ENCODE data around the gene LPCAT3. TPM values are rescaled to one million over a fixed set of nuclear protein-coding genes. Genes with fewer than 3 reads are reported as not detected.

LPCAT3 gene
- total and polyA plus RNA-seq, 2 of the 13 experiments (the other 11 are each of a cell fraction or from before 2014, with no cell fraction given): 44.5 to 64.3 TPM

GRCh38 chr12:6975297-6976032 lies 42.8 kb downstream of the LPCAT3 start:
- no peaks in the 10 kb centered on the region; a peak in 1 of 5 replicates for H3K27me3 ChIP-seq (ENCODE audit: control insufficient read depth in 1 of 2, insufficient read depth in 2 of 2, low read length in 2 of 2)
- POLR2A ChIA-PET: interaction anchor here (0.6 to 2.2 kb wide), 5 partner anchors 29 to 133 kb away, joined by 3 to 10 read pairs (median 4); partner anchors contain the start of genes C12orf57, LPCAT3 and RNU7-1
- intact Hi-C loops (cut with micrococcal nuclease; ENCODE audit: unreplicated experiment) (no loop called here), in situ Hi-C loops (cut with HindIII; ENCODE audit: extremely low pct_ligation_motif_present, low pct_unique_long_range_greater_than_20kb) (no loop called here)
- no peak overlapping the region for H3K4me3 ChIP-seq (replicated peaks in 1 of 3; ENCODE audit: insufficient read depth in 1 of 3, low read depth in 2 of 3, low read length in 3 of 3)
- ATAC-seq (no peak), DNase-seq (ENCODE audit: low spot score) (no peak), FAIRE-seq (no peak)
- H3K36me3 ChIP-seq (replicated peaks in 1 of 2; ENCODE audit: control insufficient read depth in 1 of 2, insufficient read depth in 2 of 2, low read length in 2 of 2): peaks cover 14 to 42% of the 10 kb centered on the region in 2 experiments
- H3K79me2 ChIP-seq (ENCODE audit: insufficient read depth, low read length): peaks cover 24% of the 10 kb centered on the region
- H3K4me1 ChIP-seq (ENCODE audit: insufficient read depth, low read length): peaks cover 43% of the 10 kb centered on the region
- no peaks in the 10 kb centered on the region for H3K9me3 ChIP-seq (ENCODE audit: low read length)
- CTCF ChIA-PET (ENCODE audit: low intra/inter-chr PET ratio, low total read pairs): no interaction called here
- no peak overlapping the region for H2AFZ ChIP-seq (ENCODE audit: low read length)
- H4K20me1 ChIP-seq (ENCODE audit: insufficient read depth, low read length): no peaks in the 10 kb centered on the region
- H3K27ac ChIP-seq (ENCODE audit: extremely low read length, insufficient read depth, low read length): no peak overlapping the region
- no peak overlapping the region for H3K9ac ChIP-seq (ENCODE audit: insufficient read depth, low read depth, low read length)
- WGBS (ENCODE audit: low lambda C conversion rate): 100% methylated on average over 2 of the region's 2 CpGs
- no peak overlapping the region for H3K4me2 ChIP-seq (ENCODE audit: low read depth, low read length)
- BruUV-seq (replicated peaks): no TSS peak
- TF ChIP-seq JARID2 (CRISPR knock-in tag; IDR thresholded peaks at IDR 0.05; ENCODE audit: insufficient replicate concordance) (no peak), PHF8 (CRISPR knock-in tag; IDR thresholded peaks at IDR 0.05) (no peak), ZNF501 (CRISPR knock-in tag; IDR thresholded peaks at IDR 0.05) (no peak), SIN3A (IDR thresholded peaks at IDR 0.05; ENCODE audit: borderline replicate concordance, low read depth, low read length) (no peak), TBL1XR1 (IDR thresholded peaks at IDR 0.05; ENCODE audit: borderline replicate concordance, low read length, partially characterized antibody) (no peak), ZNF251 (CRISPR knock-in tag; IDR thresholded peaks at IDR 0.05) (no peak), POLR2AphosphoS5 (IDR thresholded peaks at IDR 0.05; ENCODE audit: low read depth, low read length) (peak; percentile 52; the same call in 1 of the 2 replicates), TGIF2 (CRISPR knock-in tag; IDR thresholded peaks at IDR 0.05) (no peak), ZNF614 (CRISPR knock-in tag; IDR thresholded peaks at IDR 0.05; ENCODE audit: borderline replicate concordance) (no peak), RBFOX2 (IDR thresholded peaks at IDR 0.05; ENCODE audit: low read depth, low read length) (0 out of 2 replicates have a peak, but pooled peaks have one; percentile 32), MBD4 (IDR thresholded peaks at IDR 0.05; ENCODE audit: borderline replicate concordance, low read length) (no peak), ZNF460 (CRISPR knock-in tag; IDR thresholded peaks at IDR 0.05; ENCODE audit: borderline replicate concordance) (no peak), HMGXB4 (CRISPR knock-in tag; IDR thresholded peaks at IDR 0.05; ENCODE audit: borderline replicate concordance in 1 of 2, low read depth in 1 of 2) (no peak), HINFP (CRISPR knock-in tag; IDR thresholded peaks at IDR 0.05; ENCODE audit: low read depth) (no peak), CBX5 (CRISPR knock-in tag; IDR thresholded peaks at IDR 0.05; ENCODE audit: borderline replicate concordance) (no peak), ZNF577 (CRISPR knock-in tag; IDR thresholded peaks at IDR 0.05; ENCODE audit: borderline replicate concordance, low read depth) (no peak), THAP11 (CRISPR knock-in tag; IDR thresholded peaks at IDR 0.05) (no peak), ZNF124 (CRISPR knock-in tag; IDR thresholded peaks at IDR 0.05) (no peak), PLSCR1 (CRISPR knock-in tag; IDR thresholded peaks at IDR 0.05; ENCODE audit: borderline replicate concordance) (no peak), GLI4 (CRISPR knock-in tag; IDR thresholded peaks at IDR 0.05; ENCODE audit: borderline replicate concordance) (no peak), JDP2 (CRISPR knock-in tag; IDR thresholded peaks at IDR 0.05; ENCODE audit: borderline replicate concordance) (no peak), ZNF24 (IDR thresholded peaks at IDR 0.05) (no peak)

All from HepG2 (cell line).